Lung (tissue), 12 donors: ENCODE data around the gene ANKRD60. TPM values are rescaled to one million over a fixed set of nuclear protein-coding genes. Genes with fewer than 3 reads are reported as not detected.

ENCODE experiments used
- ATAC-seq: fragments of 200-7000 bp; cut with Tn5 transposase; one replicate; pipeline ENCODE4 v1.9.1; 2020; ENCODE audit warnings: moderate number of reproducible peaks; ENCODE audit not compliant: insufficient read depth, low FRiP score
- DNase-seq, 3 donors: peaks; one replicate each; pipeline ENCODE4 v3.0.0-alpha.2; 2013 to 2017
- H3K27ac ChIP-seq, 2 donors: one replicate each; pipeline ENCODE4 v1.5.1; 2013; ENCODE audit warnings: mild to moderate bottlenecking in 2 of 2, moderate library complexity in 2 of 2, control low read depth in 1 of 2, inconsistent platforms in 1 of 2, low read depth in 1 of 2, low read length in 1 of 2
- H3K27me3 ChIP-seq, 3 donors: one replicate each; pipeline ENCODE4 v1.5.1; 2013; ENCODE audit warnings: low read length in 2 of 3; ENCODE audit not compliant: control insufficient read depth in 3 of 3, insufficient read depth in 3 of 3
- H3K36me3 ChIP-seq, 4 donors: one replicate each; pipeline ENCODE4 v1.5.1; 2013; ENCODE audit warnings: low read length in 4 of 4, mild to moderate bottlenecking in 1 of 4, moderate library complexity in 1 of 4; ENCODE audit not compliant: control insufficient read depth in 4 of 4, insufficient read depth in 4 of 4
- H3K4me1 ChIP-seq, 5 donors: one replicate each; pipeline ENCODE4 v1.5.1; 2013; ENCODE audit warnings: low read length in 5 of 5, mild to moderate bottlenecking in 2 of 5, moderate library complexity in 1 of 5; ENCODE audit not compliant: control insufficient read depth in 5 of 5, insufficient read depth in 5 of 5
- H3K4me3 ChIP-seq: one replicate; pipeline ENCODE4 v1.5.1; 2013; ENCODE audit warnings: mild to moderate bottlenecking, control low read depth, moderate library complexity
- H3K9ac ChIP-seq, 2 donors: one replicate each; pipeline ENCODE4 v1.5.1; 2013; ENCODE audit warnings: low read length in 2 of 2, control low read depth in 1 of 2; ENCODE audit not compliant: insufficient read depth in 1 of 2
- H3K9me3 ChIP-seq, 4 donors: one replicate each; pipeline ENCODE4 v1.5.1; 2013; ENCODE audit warnings: low read length in 3 of 4, mild to moderate bottlenecking in 1 of 4, moderate library complexity in 1 of 4; ENCODE audit not compliant: control insufficient read depth in 4 of 4, insufficient read depth in 3 of 4
- WGBS, 2 donors: extraction: QIAGEN DNeasy Blood & Tissue Kit; methylation state at CpG; one replicate each; pipeline ENCODE4 v1.1.7; 2013; 5-methylcytosine and 5-hydroxymethylcytosine counted together
- polyA plus RNA-seq, 2 donors: library from polyadenylated mRNA; stranded (reverse); fragments of 200-250 nt; gene quantifications; one replicate each; pipeline ENCODE4 v1.2.1, GENCODE V29; 2013
- total RNA-seq, 2 donors: library from RNA; depleted of rRNA in 1 of 2; stranded (reverse); fragments of >200 nt in 1 of 2; gene quantifications; one replicate each; pipeline ENCODE4 v1.2.1, GENCODE V29; 2014 to 2021
- TF ChIP-seq, protein P1 (sequence below): IDR thresholded peaks from 2 replicates; pipeline ENCODE4 v1.5.1; 2012; ENCODE audit warnings: mild to moderate bottlenecking; ENCODE audit errors: control extremely low read depth, extremely low read depth
- donor health status: control.
- donor health status: control.
- donor health status: Bipolar disorder and iron deficiency.
- donor health status: healthy.
- donor health status: DM: yes; HTN: yes; CAD: no.

Gene ANKRD60
- total and polyA plus RNA-seq, 4 donors = not detected

- no peak for DNase-seq
- H3K9me3 ChIP-seq = peaks cover 0 to 9% (median 0%) of the 10 kb centered on the region in 4 donors
- H3K27ac ChIP-seq = no peak overlapping the region
- H3K4me3 ChIP-seq = no peak overlapping the region
- no peak for ATAC-seq
- no peak overlapping the region for H3K9ac ChIP-seq
- TF ChIP-seq, protein P1, sequence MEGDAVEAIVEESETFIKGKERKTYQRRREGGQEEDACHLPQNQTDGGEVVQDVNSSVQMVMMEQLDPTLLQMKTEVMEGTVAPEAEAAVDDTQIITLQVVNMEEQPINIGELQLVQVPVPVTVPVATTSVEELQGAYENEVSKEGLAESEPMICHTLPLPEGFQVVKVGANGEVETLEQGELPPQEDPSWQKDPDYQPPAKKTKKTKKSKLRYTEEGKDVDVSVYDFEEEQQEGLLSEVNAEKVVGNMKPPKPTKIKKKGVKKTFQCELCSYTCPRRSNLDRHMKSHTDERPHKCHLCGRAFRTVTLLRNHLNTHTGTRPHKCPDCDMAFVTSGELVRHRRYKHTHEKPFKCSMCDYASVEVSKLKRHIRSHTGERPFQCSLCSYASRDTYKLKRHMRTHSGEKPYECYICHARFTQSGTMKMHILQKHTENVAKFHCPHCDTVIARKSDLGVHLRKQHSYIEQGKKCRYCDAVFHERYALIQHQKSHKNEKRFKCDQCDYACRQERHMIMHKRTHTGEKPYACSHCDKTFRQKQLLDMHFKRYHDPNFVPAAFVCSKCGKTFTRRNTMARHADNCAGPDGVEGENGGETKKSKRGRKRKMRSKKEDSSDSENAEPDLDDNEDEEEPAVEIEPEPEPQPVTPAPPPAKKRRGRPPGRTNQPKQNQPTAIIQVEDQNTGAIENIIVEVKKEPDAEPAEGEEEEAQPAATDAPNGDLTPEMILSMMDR = no peak
- peaks cover 0 to 4% (median 0%) of the 10 kb centered on the region in 5 donors for H3K4me1 ChIP-seq
- 81 to 85% methylated on average over 8 of the region's 8 CpGs for WGBS, 2 donors
- no peaks in the 10 kb centered on the region for H3K36me3 ChIP-seq
- H3K27me3 ChIP-seq = peaks cover 0 to 64% (median 51%) of the 10 kb centered on the region in 3 donors
Measured at GRCh38 chr20:58223358-58223941, 5.0 kb downstream of the ANKRD60 start.

DNA sequence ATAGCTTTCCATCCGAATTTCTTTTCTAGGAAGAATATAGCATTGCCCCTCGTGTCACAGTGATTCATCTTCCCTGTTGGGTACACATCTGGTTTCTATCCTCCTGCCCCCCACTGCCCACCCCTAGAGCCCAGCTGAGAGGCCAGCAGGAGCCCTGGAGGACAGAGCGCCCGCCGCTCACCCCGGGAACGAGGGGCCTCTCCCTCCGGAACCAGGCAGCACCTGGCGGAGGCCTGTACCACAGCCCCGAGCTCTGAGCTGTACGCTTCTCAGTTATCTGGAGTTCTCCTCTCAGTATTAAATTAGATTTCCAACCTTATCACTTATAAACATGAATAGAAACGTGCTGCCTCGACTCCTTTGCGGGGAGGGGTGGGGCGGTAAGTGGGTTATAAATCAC lies 6.0 kb downstream of the ANKRD60 start:
- WGBS, 2 donors = 80 to 85% methylated on average over 15 of the region's 15 CpGs
- H3K4me3 ChIP-seq = no peak overlapping the region
- H3K9me3 ChIP-seq = peaks cover 0 to 7% (median 0%) of the 10 kb centered on the region in 4 donors
- H3K27me3 ChIP-seq = peaks cover 0 to 62% (median 43%) of the 10 kb centered on the region in 3 donors
- peaks cover 0 to 5% (median 1%) of the 10 kb centered on the region in 5 donors for H3K4me1 ChIP-seq
- DNase-seq (no peak), ATAC-seq (no peak)
- TF ChIP-seq, protein P1 = no peak
- no peaks in the 10 kb centered on the region for H3K36me3 ChIP-seq
- no peak overlapping the region for H3K27ac ChIP-seq
- H3K9ac ChIP-seq = no peak overlapping the region

- peaks cover 0 to 33% (median 20%) of the 10 kb centered on the region in 3 donors for H3K27me3 ChIP-seq
- DNase-seq = no peak
Measured at GRCh38 chr20:58219342-58219700, 9.1 kb downstream of the ANKRD60 start.

More at GRCh38 chr20:58219342-58219700, 9.1 kb downstream of the ANKRD60 start:
- H3K36me3 ChIP-seq = no peaks in the 10 kb centered on the region
- H3K9me3 ChIP-seq = peaks cover 0 to 7% (median 0%) of the 10 kb centered on the region in 4 donors
- H3K9ac ChIP-seq = no peak overlapping the region
- TF ChIP-seq, protein P1 = no peak
- ATAC-seq = no peak
- H3K4me3 ChIP-seq = no peak overlapping the region
- no peak overlapping the region for H3K27ac ChIP-seq
- H3K4me1 ChIP-seq = peaks cover 0 to 25% (median 5%) of the 10 kb centered on the region in 5 donors
- WGBS, 2 donors = 55 to 82% methylated on average over 4 of the region's 4 CpGs
